Neural progenitor cell (in vitro differentiated cells): ENCODE data around the gene SCLT1. TPM values are rescaled to one million over a fixed set of nuclear protein-coding genes. Genes with fewer than 3 reads are reported as not detected.

Experiments used
- DNase-seq: peaks from one replicate; pipeline ENCODE4 v3.0.0-alpha.2; 2016; ENCODE audit warnings: low spot score
- H2AFZ ChIP-seq: fragments of 200-600 bp; sonication (generic); replicated peaks from 2 replicates; pipeline ENCODE4 v1.6.1; 2016; ENCODE audit warnings: antibody characterized with exemption
- H3F3A ChIP-seq: fragments of 200-600 bp; sonication (generic); 2 replicates; pipeline ENCODE4 v1.6.1; 2016; ENCODE audit warnings: antibody characterized with exemption, low read depth
- H3K27ac ChIP-seq: fragments of 200-600 bp; sonication (generic); 2 replicates; pipeline ENCODE4 v1.5.1; 2016; ENCODE audit warnings: mild to moderate bottlenecking
- H3K27me3 ChIP-seq: fragments of 200-600 bp; sonication (generic); 2 replicates; pipeline ENCODE4 v1.6.1; 2016; ENCODE audit warnings: mild to moderate bottlenecking, moderate library complexity
- H3K36me3 ChIP-seq: fragments of 200-600 bp; sonication (generic); 2 replicates; pipeline ENCODE4 v1.5.1; 2016
- H3K4me1 ChIP-seq: fragments of 200-600 bp; sonication (generic); 2 replicates; pipeline ENCODE4 v1.6.1; 2016; ENCODE audit warnings: mixed run types
- H3K4me2 ChIP-seq: fragments of 200-600 bp; sonication (generic); 2 replicates; pipeline ENCODE4 v1.6.1; 2016
- H3K4me3 ChIP-seq: fragments of 200-600 bp; sonication (generic); 2 replicates; pipeline ENCODE4 v1.5.1; 2016
- H3K79me2 ChIP-seq: fragments of 200-600 bp; sonication (generic); 2 replicates; pipeline ENCODE4 v1.6.1; 2016; ENCODE audit warnings: low read depth
- H3K9ac ChIP-seq: fragments of 200-600 bp; sonication (generic); 2 replicates; pipeline ENCODE4 v1.6.1; 2016
- H3K9me3 ChIP-seq: fragments of 200-600 bp; sonication (generic); 2 replicates; pipeline ENCODE4 v1.5.1; 2016; ENCODE audit warnings: low read depth
- H4K20me1 ChIP-seq: fragments of 200-600 bp; sonication (generic); 2 replicates; pipeline ENCODE4 v1.6.1; 2016; ENCODE audit warnings: low read depth
- H3K27ac Mint-ChIP-seq: 3 replicates; pipeline ENCODE4 v1.8.0; 2021; ENCODE audit warnings: mixed read lengths
- H3K27me3 Mint-ChIP-seq: 2 replicates; pipeline ENCODE4 v1.8.0; 2022; ENCODE audit warnings: low read depth, mild to moderate bottlenecking, inconsistent platforms, moderate library complexity, mixed read lengths; ENCODE audit not compliant: insufficient read depth
- H3K36me3 Mint-ChIP-seq: 3 replicates; pipeline ENCODE4 v1.8.0; 2021; ENCODE audit warnings: mixed read lengths
- H3K4me1 Mint-ChIP-seq: 3 replicates; pipeline ENCODE4 v1.8.0; 2021; ENCODE audit warnings: mixed read lengths
- H3K4me3 Mint-ChIP-seq: 3 replicates; pipeline ENCODE4 v1.8.0; 2021; ENCODE audit warnings: mild to moderate bottlenecking, moderate library complexity, mixed read lengths
- H3K9me3 Mint-ChIP-seq: 3 replicates; pipeline ENCODE4 v1.8.0; 2020; ENCODE audit warnings: mixed read lengths
- EZH2 ChIP-seq: fragments of 200-600 bp; sonication (generic); IDR thresholded peaks from 2 replicates; pipeline ENCODE4 v1.6.1; 2017; ENCODE audit warnings: antibody characterized with exemption, mild to moderate bottlenecking, moderate library complexity
- EZH2phosphoT487 ChIP-seq: fragments of 200-600 bp; sonication (generic); IDR thresholded peaks from 2 replicates; pipeline ENCODE4 v1.6.1; 2017; ENCODE audit warnings: antibody characterized with exemption
- total RNA-seq: library from RNA; depleted of rRNA; stranded (reverse); fragments of >200 nt; gene quantifications from 2 replicates; pipeline ENCODE4 v1.2.3, GENCODE V29; 2015; ENCODE audit warnings: low replicate concordance
- TF ChIP-seq, protein P1 (sequence below): fragments of 200-600 bp; sonication (generic); IDR thresholded peaks from 2 replicates; pipeline ENCODE4 v1.5.1; 2017; ENCODE audit warnings: antibody characterized with exemption, mild to moderate bottlenecking

SCLT1 gene
- total RNA-seq, 1 donor from 2014 or later, result 30.0 TPM

DNA sequence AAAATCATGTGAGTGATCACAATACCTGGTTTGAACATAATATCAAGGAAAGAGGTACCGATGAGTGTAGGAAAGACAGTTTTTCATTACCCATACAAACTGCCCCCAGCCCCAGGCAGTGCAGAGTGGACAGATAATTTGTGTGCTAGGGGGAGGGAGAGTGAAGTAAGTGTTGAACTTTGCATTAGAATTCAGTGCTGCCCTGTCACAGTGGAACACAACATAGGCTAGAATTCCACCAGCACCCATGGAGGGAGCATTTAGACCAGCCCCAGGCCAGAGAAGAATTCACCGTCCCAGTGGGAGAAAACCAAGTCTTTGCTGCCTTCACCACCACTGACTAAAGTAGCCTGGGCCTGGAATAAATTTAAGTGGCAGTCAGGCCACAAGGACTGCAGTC lies 107.3 kb downstream of the SCLT1 start:
- no peaks in the 10 kb centered on the region for H4K20me1 ChIP-seq
- no peaks in the 10 kb centered on the region for H3F3A ChIP-seq
- Mint-ChIP-seq H3K36me3 (peaks cover 17% of the 10 kb centered on the region), H3K27me3 (no peaks in the 10 kb centered on the region), H3K4me1 (no peaks in the 10 kb centered on the region), H3K9me3 (no peaks in the 10 kb centered on the region), H3K4me3 (no peak overlapping the region), H3K27ac (no peak overlapping the region)
- H3K9ac ChIP-seq, result no peak overlapping the region
- H3K27me3 ChIP-seq, result no peaks in the 10 kb centered on the region
- H3K36me3 ChIP-seq, result no peaks in the 10 kb centered on the region
- H3K79me2 ChIP-seq, result no peaks in the 10 kb centered on the region
- TF ChIP-seq, protein P1, sequence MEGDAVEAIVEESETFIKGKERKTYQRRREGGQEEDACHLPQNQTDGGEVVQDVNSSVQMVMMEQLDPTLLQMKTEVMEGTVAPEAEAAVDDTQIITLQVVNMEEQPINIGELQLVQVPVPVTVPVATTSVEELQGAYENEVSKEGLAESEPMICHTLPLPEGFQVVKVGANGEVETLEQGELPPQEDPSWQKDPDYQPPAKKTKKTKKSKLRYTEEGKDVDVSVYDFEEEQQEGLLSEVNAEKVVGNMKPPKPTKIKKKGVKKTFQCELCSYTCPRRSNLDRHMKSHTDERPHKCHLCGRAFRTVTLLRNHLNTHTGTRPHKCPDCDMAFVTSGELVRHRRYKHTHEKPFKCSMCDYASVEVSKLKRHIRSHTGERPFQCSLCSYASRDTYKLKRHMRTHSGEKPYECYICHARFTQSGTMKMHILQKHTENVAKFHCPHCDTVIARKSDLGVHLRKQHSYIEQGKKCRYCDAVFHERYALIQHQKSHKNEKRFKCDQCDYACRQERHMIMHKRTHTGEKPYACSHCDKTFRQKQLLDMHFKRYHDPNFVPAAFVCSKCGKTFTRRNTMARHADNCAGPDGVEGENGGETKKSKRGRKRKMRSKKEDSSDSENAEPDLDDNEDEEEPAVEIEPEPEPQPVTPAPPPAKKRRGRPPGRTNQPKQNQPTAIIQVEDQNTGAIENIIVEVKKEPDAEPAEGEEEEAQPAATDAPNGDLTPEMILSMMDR, result no peak
- TF ChIP-seq EZH2, result no peak
- no peak for TF ChIP-seq EZH2phosphoT487
- no peak overlapping the region for H2AFZ ChIP-seq
- no peak overlapping the region for H3K4me3 ChIP-seq
- no peak overlapping the region for H3K27ac ChIP-seq
- H3K4me1 ChIP-seq, result no peaks in the 10 kb centered on the region
- no peak for DNase-seq
- no peaks in the 10 kb centered on the region for H3K9me3 ChIP-seq
- H3K4me2 ChIP-seq, result no peak overlapping the region

DNA sequence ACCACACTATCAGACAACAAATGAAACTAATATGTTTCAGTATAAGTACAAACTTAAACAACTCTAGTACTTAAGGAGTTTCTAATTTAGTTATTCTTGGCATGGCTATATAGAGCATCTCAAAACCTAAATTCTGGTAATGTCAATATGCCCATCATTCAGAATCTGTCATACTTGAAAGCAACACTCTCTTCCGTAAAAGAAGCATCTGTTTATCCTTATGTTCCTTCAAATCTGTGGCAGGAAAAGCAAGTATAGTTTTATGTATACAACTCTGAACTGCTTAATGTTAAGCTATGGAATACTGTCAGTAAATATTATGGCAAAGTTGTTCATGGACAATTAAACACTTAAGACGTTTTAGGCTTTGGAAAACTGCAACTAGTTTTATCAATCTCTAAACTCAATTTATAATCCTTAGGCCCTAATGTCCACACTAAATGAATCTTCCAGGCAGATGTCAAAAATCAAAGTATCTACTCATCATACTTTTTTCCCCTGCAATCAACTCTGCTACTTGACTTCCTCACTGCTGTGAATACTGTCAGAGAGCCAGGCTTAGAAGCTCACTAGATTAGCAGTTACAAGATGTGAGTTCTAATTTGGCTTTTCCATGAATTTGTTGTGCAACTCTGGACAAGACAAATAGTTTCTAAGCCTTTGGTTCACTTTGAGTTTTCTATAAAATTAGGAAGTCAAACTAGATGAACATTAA lies 109.4 kb downstream of the SCLT1 start:
- Mint-ChIP-seq H3K27ac (no peak overlapping the region), H3K27me3 (no peaks in the 10 kb centered on the region), H3K9me3 (no peaks in the 10 kb centered on the region), H3K36me3 (peaks cover 3% of the 10 kb centered on the region), H3K4me3 (no peak overlapping the region), H3K4me1 (no peaks in the 10 kb centered on the region)
- Histone ChIP-seq H2AFZ (no peak overlapping the region), H3F3A (no peaks in the 10 kb centered on the region), H3K4me3 (no peak overlapping the region), H3K9me3 (no peaks in the 10 kb centered on the region), H4K20me1 (no peaks in the 10 kb centered on the region), H3K9ac (no peak overlapping the region), H3K27ac (no peak overlapping the region), H3K27me3 (no peaks in the 10 kb centered on the region), H3K36me3 (no peaks in the 10 kb centered on the region), H3K4me2 (no peak overlapping the region), H3K4me1 (no peaks in the 10 kb centered on the region), H3K79me2 (no peaks in the 10 kb centered on the region)
- no peak for DNase-seq
- TF ChIP-seq EZH2, result no peak

DNA sequence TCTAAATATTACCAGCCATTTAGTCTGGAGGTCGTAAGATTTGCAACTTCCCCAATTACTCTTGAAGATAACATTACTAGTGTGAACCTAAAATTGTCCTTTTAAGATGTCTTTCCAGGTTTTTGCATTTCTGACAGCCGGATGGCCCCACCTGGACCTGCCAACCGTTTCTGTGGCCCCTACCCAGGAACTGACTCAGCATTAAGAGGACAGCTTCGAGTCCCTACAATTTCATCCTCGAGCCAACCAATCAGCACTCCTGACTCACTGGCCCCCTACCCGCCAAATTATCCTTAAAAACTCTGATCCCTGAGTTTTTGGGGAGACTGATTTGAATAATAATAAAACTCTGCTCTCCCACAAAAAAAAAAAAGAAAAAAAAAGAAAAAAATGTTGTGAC lies 112.0 kb downstream of the SCLT1 start:
- H3K9me3 Mint-ChIP-seq, result no peaks in the 10 kb centered on the region
- H3K4me1 Mint-ChIP-seq, result no peaks in the 10 kb centered on the region
- Histone ChIP-seq H2AFZ (no peak overlapping the region), H3K9ac (no peak overlapping the region), H3K4me2 (no peak overlapping the region), H4K20me1 (no peaks in the 10 kb centered on the region), H3K9me3 (no peaks in the 10 kb centered on the region), H3F3A (no peaks in the 10 kb centered on the region), H3K36me3 (no peaks in the 10 kb centered on the region), H3K4me3 (no peak overlapping the region), H3K27me3 (no peaks in the 10 kb centered on the region), H3K27ac (no peak overlapping the region), H3K4me1 (no peaks in the 10 kb centered on the region), H3K79me2 (no peaks in the 10 kb centered on the region)
- TF ChIP-seq, protein P1, result no peak
- no peak for TF ChIP-seq EZH2
- no peaks in the 10 kb centered on the region for H3K36me3 Mint-ChIP-seq
- no peak overlapping the region for H3K27ac Mint-ChIP-seq
- H3K27me3 Mint-ChIP-seq, result no peaks in the 10 kb centered on the region
- no peak overlapping the region for H3K4me3 Mint-ChIP-seq
- DNase-seq, result no peak

DNA sequence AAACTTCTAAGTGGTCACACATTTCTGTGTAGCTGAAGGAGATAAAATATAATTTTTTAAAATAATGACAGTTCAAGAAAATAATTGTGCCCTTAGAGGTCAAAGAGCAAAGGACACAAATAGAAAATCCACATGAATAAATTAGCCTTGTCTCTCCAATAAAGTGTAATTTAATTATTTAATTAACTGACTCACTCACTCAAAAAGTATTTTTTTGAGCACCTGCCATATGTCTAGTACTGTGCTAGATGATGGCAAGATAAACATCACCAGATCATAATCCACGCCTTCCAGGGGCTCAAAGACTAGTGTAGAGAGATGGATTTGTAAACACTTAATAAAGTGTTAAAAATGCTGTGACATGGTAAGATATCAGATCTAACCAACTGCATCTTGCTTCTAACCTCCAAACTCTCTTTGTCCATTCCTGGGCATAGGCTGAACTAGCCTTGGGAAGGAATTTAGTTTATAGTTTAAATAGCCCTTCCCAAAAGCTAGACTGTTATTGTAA lies 112.5 kb downstream of the SCLT1 start:
- Histone ChIP-seq H3K27me3 (no peaks in the 10 kb centered on the region), H3K9ac (no peak overlapping the region), H3K27ac (no peak overlapping the region), H3F3A (no peaks in the 10 kb centered on the region), H3K4me1 (no peaks in the 10 kb centered on the region), H3K79me2 (no peaks in the 10 kb centered on the region), H4K20me1 (no peaks in the 10 kb centered on the region), H3K4me2 (no peak overlapping the region), H3K36me3 (no peaks in the 10 kb centered on the region), H2AFZ (no peak overlapping the region), H3K9me3 (no peaks in the 10 kb centered on the region), H3K4me3 (no peak overlapping the region)
- H3K9me3 Mint-ChIP-seq, result no peaks in the 10 kb centered on the region
- H3K4me1 Mint-ChIP-seq, result no peaks in the 10 kb centered on the region
- DNase-seq, result no peak
- no peaks in the 10 kb centered on the region for H3K36me3 Mint-ChIP-seq
- no peak overlapping the region for H3K27ac Mint-ChIP-seq
- no peaks in the 10 kb centered on the region for H3K27me3 Mint-ChIP-seq
- TF ChIP-seq, protein P1, result no peak
- TF ChIP-seq EZH2 (no peak), EZH2phosphoT487 (no peak)
- H3K4me3 Mint-ChIP-seq, result no peak overlapping the region
